ENCODE data around the gene NELL2.

NELL2 gene

GRCh38 chr12:44477331-44477980 is 398.7 kb downstream of the NELL2 start:
- Histone ChIP-seq H3K9me3 (ENCODE audit: control insufficient read depth, insufficient read depth, low read length) (peaks cover 15% of the 10 kb centered on the region; the same call in 1 of the 2 replicates), H3K36me3 (ENCODE audit: insufficient read depth, low read length) (no peaks in the 10 kb centered on the region), H3K4me1 (ENCODE audit: insufficient read depth, low read length) (no peaks in the 10 kb centered on the region), H3K9ac (ENCODE audit: low read depth, low read length) (no peak overlapping the region)

GRCh38 chr12:44476683-44477082 is 399.4 kb downstream of the NELL2 start:
- no peaks in the 10 kb centered on the region for H3K4me1 ChIP-seq (ENCODE audit: insufficient read depth, low read length)
- H3K9ac ChIP-seq (ENCODE audit: low read depth, low read length) = no peak overlapping the region
- H3K9me3 ChIP-seq (ENCODE audit: control insufficient read depth, insufficient read depth, low read length) = peaks cover 15% of the 10 kb centered on the region; the same call in 1 of the 2 replicates
- no peaks in the 10 kb centered on the region for H3K36me3 ChIP-seq (ENCODE audit: insufficient read depth, low read length)

DNA sequence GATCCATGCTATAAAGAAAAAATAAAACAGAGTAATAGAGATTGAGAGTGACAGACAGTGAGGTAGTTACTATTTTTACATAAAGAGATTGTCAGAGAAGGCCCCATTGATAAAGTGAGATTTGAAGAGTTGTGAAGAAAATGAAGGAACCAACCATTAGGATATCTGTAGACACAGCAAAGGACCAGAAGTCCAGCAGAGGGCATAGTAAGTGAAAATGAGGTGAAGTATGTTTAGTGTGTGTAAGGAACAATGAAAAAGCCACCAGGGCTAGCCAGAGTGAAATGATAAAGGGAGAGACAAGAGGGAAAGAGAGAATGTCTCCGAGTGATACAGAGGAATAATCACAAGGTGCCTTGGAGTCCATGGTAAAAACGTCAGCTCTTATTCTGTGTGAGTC is 411.0 kb downstream of the NELL2 start:
- Histone ChIP-seq H3K36me3 (ENCODE audit: insufficient read depth, low read length) (no peaks in the 10 kb centered on the region), H3K9ac (ENCODE audit: low read depth, low read length) (no peak overlapping the region), H3K9me3 (ENCODE audit: control insufficient read depth, insufficient read depth, low read length) (peaks cover 2% of the 10 kb centered on the region; the same call in 1 of the 2 replicates), H3K4me1 (ENCODE audit: insufficient read depth, low read length) (no peaks in the 10 kb centered on the region)

GRCh38 chr12:44464180-44464579 is 411.9 kb downstream of the NELL2 start:
- no peaks in the 10 kb centered on the region for H3K36me3 ChIP-seq (ENCODE audit: insufficient read depth, low read length)
- no peak overlapping the region for H3K9ac ChIP-seq (ENCODE audit: low read depth, low read length)
- H3K9me3 ChIP-seq (ENCODE audit: control insufficient read depth, insufficient read depth, low read length) = peaks cover 2% of the 10 kb centered on the region; the same call in 1 of the 2 replicates
- H3K4me1 ChIP-seq (ENCODE audit: insufficient read depth, low read length) = no peaks in the 10 kb centered on the region

- no peaks in the 10 kb centered on the region for H3K36me3 ChIP-seq (ENCODE audit: insufficient read depth, low read length)
- no peak overlapping the region for H3K9ac ChIP-seq (ENCODE audit: low read depth, low read length)
- no peaks in the 10 kb centered on the region for H3K4me1 ChIP-seq (ENCODE audit: insufficient read depth, low read length)
- no peaks in the 10 kb centered on the region; the same call in 1 of the 2 replicates for H3K9me3 ChIP-seq (ENCODE audit: control insufficient read depth, insufficient read depth, low read length)
Measured at GRCh38 chr12:44462729-44463128, 413.4 kb downstream of the NELL2 start.

- Histone ChIP-seq H3K9me3 (ENCODE audit: control insufficient read depth, insufficient read depth, low read length) (no peaks in the 10 kb centered on the region), H3K4me1 (ENCODE audit: insufficient read depth, low read length) (no peaks in the 10 kb centered on the region), H3K36me3 (ENCODE audit: insufficient read depth, low read length) (no peaks in the 10 kb centered on the region), H3K9ac (ENCODE audit: low read depth, low read length) (no peak overlapping the region)
Measured at GRCh38 chr12:44460261-44460660, 415.9 kb downstream of the NELL2 start.

- no peaks in the 10 kb centered on the region for H3K4me1 ChIP-seq (ENCODE audit: insufficient read depth, low read length)
- H3K9me3 ChIP-seq (ENCODE audit: control insufficient read depth, insufficient read depth, low read length) = no peaks in the 10 kb centered on the region
- no peak overlapping the region for H3K9ac ChIP-seq (ENCODE audit: low read depth, low read length)
- no peaks in the 10 kb centered on the region for H3K36me3 ChIP-seq (ENCODE audit: insufficient read depth, low read length)
Measured at GRCh38 chr12:44459569-44459968, 416.5 kb downstream of the NELL2 start.

Measured in ES-I3 (cell line).